ENCODE measurements around the gene SINHCAF. TPM values are rescaled to one million over a fixed set of nuclear protein-coding genes. Genes with fewer than 3 reads are reported as not detected.
"Not testable (repeated sequence)": the region's sequence is repeated elsewhere in the genome, so short reads cannot be mapped to it uniquely, and the experiment has no call there.

The SINHCAF gene
- polyA plus RNA-seq (2013, experiment 1 of 2), result 33.9 TPM
- 34.9 TPM for polyA plus RNA-seq (2013, experiment 2 of 2)

GRCh38 chr12:31325877-31326631 lies at the start of gene SINHCAF:
SINHCAF (minus strand) TSS chr12:31326150; CDS start chr12:31298204, 27,946 bp downstream.
- Histone ChIP-seq H3K4ac (ENCODE audit: low read depth in 1 of 2, low read length in 2 of 2) (peak within 1 kb of the TSS; percentile 90 to 96), H3K4me2 (ENCODE audit: low read length, poor library complexity, severe bottlenecking) (peak within 1 kb of the TSS; percentile 85), H3K27me3 (ENCODE audit: control insufficient read depth in 1 of 2, insufficient read depth in 1 of 2, low read length in 2 of 2) (no peaks in the 10 kb centered on the region), H2BK12ac (ENCODE audit: low read length in 2 of 2) (peak within 1 kb of the TSS; percentile 84 to 90), H2AK5ac (ENCODE audit: low read length, severe bottlenecking) (peak within 1 kb of the TSS; percentile 70), H2BK15ac (ENCODE audit: low read depth, poor library complexity, severe bottlenecking) (peak within 1 kb of the TSS; percentile 74), H3K27ac (ENCODE audit: low read length, poor library complexity, severe bottlenecking) (peak within 1 kb of the TSS; percentile 85), H2BK120ac (ENCODE audit: low read depth, low read length) (peak within 1 kb of the TSS; percentile 61), H3K4me1 (ENCODE audit: control insufficient read depth, insufficient read depth, low read depth, low read length) (peaks cover 3% of the 10 kb centered on the region), H4K8ac (ENCODE audit: low read length) (peak within 1 kb of the TSS; percentile 91), H3K14ac (ENCODE audit: low read length in 2 of 2) (peak within 1 kb of the TSS; percentile 1 to 90), H4K91ac (ENCODE audit: low read length) (peak within 1 kb of the TSS; percentile 83), H3K79me1 (replicated peaks; ENCODE audit: low read length, poor library complexity, severe bottlenecking) (peaks cover 5% of the 10 kb centered on the region), H3K9ac (ENCODE audit: low read length) (peak within 1 kb of the TSS; percentile 89), H2BK5ac (ENCODE audit: low read depth, low read length, poor library complexity, severe bottlenecking) (peak within 1 kb of the TSS; percentile 68), H3K4me3 (ENCODE audit: insufficient read depth in 1 of 2, low read depth in 1 of 2, low read length in 2 of 2) (peak within 1 kb of the TSS; percentile 85), H3K23ac (ENCODE audit: low read length in 2 of 2) (peak within 1 kb of the TSS; percentile 90 to 100), H3K9me3 (ENCODE audit: control insufficient read depth, low read length) (no peaks in the 10 kb centered on the region), H3K36me3 (ENCODE audit: control insufficient read depth in 1 of 2, insufficient read depth in 2 of 2, low read depth in 1 of 2, low read length in 2 of 2) (no peaks in the 10 kb centered on the region), H3K18ac (ENCODE audit: low read depth in 1 of 2, low read length in 2 of 2) (peak within 1 kb of the TSS; percentile 98), H2AFZ (ENCODE audit: low read depth, low read length) (peak within 1 kb of the TSS; percentile 79)
- DNase-seq, result peak; percentile 99
- under 1% methylated on average over 47 of the region's 55 CpGs for WGBS

GRCh38 chr12:31375422-31375821 lies 49.5 kb upstream of the SINHCAF start:
- not testable (repeated sequence) for H3K18ac ChIP-seq (ENCODE audit: low read depth in 1 of 2, low read length in 2 of 2); H3K4me2 ChIP-seq (ENCODE audit: low read length, poor library complexity, severe bottlenecking); H3K27ac ChIP-seq (ENCODE audit: low read length, poor library complexity, severe bottlenecking); H3K36me3 ChIP-seq (ENCODE audit: control insufficient read depth in 1 of 2, insufficient read depth in 2 of 2, low read depth in 1 of 2, low read length in 2 of 2); H2BK5ac ChIP-seq (ENCODE audit: low read depth, low read length, poor library complexity, severe bottlenecking); H2BK15ac ChIP-seq (ENCODE audit: low read depth, poor library complexity, severe bottlenecking); H2AK5ac ChIP-seq (ENCODE audit: low read length, severe bottlenecking); H3K79me1 ChIP-seq (replicated peaks; ENCODE audit: low read length, poor library complexity, severe bottlenecking); H3K4ac ChIP-seq (ENCODE audit: low read depth in 1 of 2, low read length in 2 of 2); H2AFZ ChIP-seq (ENCODE audit: low read depth, low read length); H3K27me3 ChIP-seq (ENCODE audit: control insufficient read depth in 1 of 2, insufficient read depth in 1 of 2, low read length in 2 of 2); H3K4me1 ChIP-seq (ENCODE audit: control insufficient read depth, insufficient read depth, low read depth, low read length); H3K9ac ChIP-seq (ENCODE audit: low read length); DNase-seq; H2BK120ac ChIP-seq (ENCODE audit: low read depth, low read length); H4K8ac ChIP-seq (ENCODE audit: low read length); H3K14ac ChIP-seq (ENCODE audit: low read length in 2 of 2); H3K23ac ChIP-seq (ENCODE audit: low read length in 2 of 2); H4K91ac ChIP-seq (ENCODE audit: low read length); H3K4me3 ChIP-seq (ENCODE audit: insufficient read depth in 1 of 2, low read depth in 1 of 2, low read length in 2 of 2); H2BK12ac ChIP-seq (ENCODE audit: low read length in 2 of 2); H3K9me3 ChIP-seq (ENCODE audit: control insufficient read depth, low read length)
- 95% methylated on average over 4 of the region's 6 CpGs for WGBS

GRCh38 chr12:31371256-31371620 lies 45.3 kb upstream of the SINHCAF start:
- no peaks in the 10 kb centered on the region for H3K36me3 ChIP-seq (ENCODE audit: control insufficient read depth in 1 of 2, insufficient read depth in 2 of 2, low read depth in 1 of 2, low read length in 2 of 2)
- WGBS, result 60% methylated on average over 2 of the region's 2 CpGs
- no peak overlapping the region for H2BK120ac ChIP-seq (ENCODE audit: low read depth, low read length)
- no peaks in the 10 kb centered on the region for H3K79me1 ChIP-seq (replicated peaks; ENCODE audit: low read length, poor library complexity, severe bottlenecking)
- no peaks in the 10 kb centered on the region for H3K27me3 ChIP-seq (ENCODE audit: control insufficient read depth in 1 of 2, insufficient read depth in 1 of 2, low read length in 2 of 2)
- no peak overlapping the region for H2BK15ac ChIP-seq (ENCODE audit: low read depth, poor library complexity, severe bottlenecking)
- no peak overlapping the region for H3K27ac ChIP-seq (ENCODE audit: low read length, poor library complexity, severe bottlenecking)
- H3K4me3 ChIP-seq (ENCODE audit: insufficient read depth in 1 of 2, low read depth in 1 of 2, low read length in 2 of 2), result no peak overlapping the region
- no peak overlapping the region for H3K18ac ChIP-seq (ENCODE audit: low read depth in 1 of 2, low read length in 2 of 2)
- no peaks in the 10 kb centered on the region for H3K9me3 ChIP-seq (ENCODE audit: control insufficient read depth, low read length)
- no peak overlapping the region for H4K8ac ChIP-seq (ENCODE audit: low read length)
- H2AFZ ChIP-seq (ENCODE audit: low read depth, low read length), result peak overlapping the region; percentile 80
- no peak overlapping the region for H3K14ac ChIP-seq (ENCODE audit: low read length in 2 of 2)
- H2BK12ac ChIP-seq (ENCODE audit: low read length in 2 of 2), result no peak overlapping the region
- H3K9ac ChIP-seq (ENCODE audit: low read length), result no peak overlapping the region
- H3K4ac ChIP-seq (ENCODE audit: low read depth in 1 of 2, low read length in 2 of 2), result no peak overlapping the region
- no peak overlapping the region for H4K91ac ChIP-seq (ENCODE audit: low read length)
- no peak overlapping the region for H3K4me2 ChIP-seq (ENCODE audit: low read length, poor library complexity, severe bottlenecking)
- DNase-seq, result no peak
- no peak overlapping the region for H3K23ac ChIP-seq (ENCODE audit: low read length in 2 of 2)
- H2BK5ac ChIP-seq (ENCODE audit: low read depth, low read length, poor library complexity, severe bottlenecking), result no peak overlapping the region
- H3K4me1 ChIP-seq (ENCODE audit: control insufficient read depth, insufficient read depth, low read depth, low read length), result peaks cover 2% of the 10 kb centered on the region
- H2AK5ac ChIP-seq (ENCODE audit: low read length, severe bottlenecking), result no peak overlapping the region

- peak overlapping the region; percentile 86 to 96 for H3K18ac ChIP-seq (ENCODE audit: low read depth in 1 of 2, low read length in 2 of 2)
- H3K4me2 ChIP-seq (ENCODE audit: low read length, poor library complexity, severe bottlenecking), result peak overlapping the region; percentile 19
- peaks cover 2% of the 10 kb centered on the region for H3K4me1 ChIP-seq (ENCODE audit: control insufficient read depth, insufficient read depth, low read depth, low read length)
- peak overlapping the region; percentile 85 for H3K9ac ChIP-seq (ENCODE audit: low read length)
- peak overlapping the region; percentile 84 for H4K91ac ChIP-seq (ENCODE audit: low read length)
- no peaks in the 10 kb centered on the region for H3K36me3 ChIP-seq (ENCODE audit: control insufficient read depth in 1 of 2, insufficient read depth in 2 of 2, low read depth in 1 of 2, low read length in 2 of 2)
- DNase-seq, result peak; percentile 41
- H2BK12ac ChIP-seq (ENCODE audit: low read length in 2 of 2), result peak overlapping the region in 1 of 2 experiments; percentile 78
- peak overlapping the region; percentile 80 for H2AFZ ChIP-seq (ENCODE audit: low read depth, low read length)
- H2AK5ac ChIP-seq (ENCODE audit: low read length, severe bottlenecking), result no peak overlapping the region
- H3K27me3 ChIP-seq (ENCODE audit: control insufficient read depth in 1 of 2, insufficient read depth in 1 of 2, low read length in 2 of 2), result no peaks in the 10 kb centered on the region
- 13% methylated on average over 10 of the region's 10 CpGs for WGBS
- peak overlapping the region; percentile 98 for H4K8ac ChIP-seq (ENCODE audit: low read length)
- H3K4ac ChIP-seq (ENCODE audit: low read depth in 1 of 2, low read length in 2 of 2), result peak overlapping the region; percentile 75 to 78
- H3K9me3 ChIP-seq (ENCODE audit: control insufficient read depth, low read length), result no peaks in the 10 kb centered on the region
- H3K79me1 ChIP-seq (replicated peaks; ENCODE audit: low read length, poor library complexity, severe bottlenecking), result no peaks in the 10 kb centered on the region
- no peak overlapping the region for H3K23ac ChIP-seq (ENCODE audit: low read length in 2 of 2)
- no peak overlapping the region for H3K14ac ChIP-seq (ENCODE audit: low read length in 2 of 2)
- H2BK120ac ChIP-seq (ENCODE audit: low read depth, low read length), result peak overlapping the region; percentile 62
- no peak overlapping the region for H2BK5ac ChIP-seq (ENCODE audit: low read depth, low read length, poor library complexity, severe bottlenecking)
- peak overlapping the region; percentile 12 for H2BK15ac ChIP-seq (ENCODE audit: low read depth, poor library complexity, severe bottlenecking)
- H3K4me3 ChIP-seq (ENCODE audit: insufficient read depth in 1 of 2, low read depth in 1 of 2, low read length in 2 of 2), result peak overlapping the region in 1 of 2 experiments; percentile 71
- no peak overlapping the region for H3K27ac ChIP-seq (ENCODE audit: low read length, poor library complexity, severe bottlenecking)
Measured at GRCh38 chr12:31370531-31371255, 44.7 kb upstream of the SINHCAF start.
